HG03045 (cell line): ENCODE measurements around the gene E2F7.
"Not testable (repeated sequence)": the region's sequence is repeated elsewhere in the genome, so short reads cannot be mapped to it uniquely, and the experiment has no call there.

Source experiments
- ATAC-seq: cut with Tn5 transposase; IDR thresholded peaks from one replicate; pipeline ENCODE4 v1.9.1; 2021; ENCODE audit warnings: mild to moderate bottlenecking, moderate library complexity; ENCODE audit not compliant: unreplicated experiment

Gene E2F7, protein sequence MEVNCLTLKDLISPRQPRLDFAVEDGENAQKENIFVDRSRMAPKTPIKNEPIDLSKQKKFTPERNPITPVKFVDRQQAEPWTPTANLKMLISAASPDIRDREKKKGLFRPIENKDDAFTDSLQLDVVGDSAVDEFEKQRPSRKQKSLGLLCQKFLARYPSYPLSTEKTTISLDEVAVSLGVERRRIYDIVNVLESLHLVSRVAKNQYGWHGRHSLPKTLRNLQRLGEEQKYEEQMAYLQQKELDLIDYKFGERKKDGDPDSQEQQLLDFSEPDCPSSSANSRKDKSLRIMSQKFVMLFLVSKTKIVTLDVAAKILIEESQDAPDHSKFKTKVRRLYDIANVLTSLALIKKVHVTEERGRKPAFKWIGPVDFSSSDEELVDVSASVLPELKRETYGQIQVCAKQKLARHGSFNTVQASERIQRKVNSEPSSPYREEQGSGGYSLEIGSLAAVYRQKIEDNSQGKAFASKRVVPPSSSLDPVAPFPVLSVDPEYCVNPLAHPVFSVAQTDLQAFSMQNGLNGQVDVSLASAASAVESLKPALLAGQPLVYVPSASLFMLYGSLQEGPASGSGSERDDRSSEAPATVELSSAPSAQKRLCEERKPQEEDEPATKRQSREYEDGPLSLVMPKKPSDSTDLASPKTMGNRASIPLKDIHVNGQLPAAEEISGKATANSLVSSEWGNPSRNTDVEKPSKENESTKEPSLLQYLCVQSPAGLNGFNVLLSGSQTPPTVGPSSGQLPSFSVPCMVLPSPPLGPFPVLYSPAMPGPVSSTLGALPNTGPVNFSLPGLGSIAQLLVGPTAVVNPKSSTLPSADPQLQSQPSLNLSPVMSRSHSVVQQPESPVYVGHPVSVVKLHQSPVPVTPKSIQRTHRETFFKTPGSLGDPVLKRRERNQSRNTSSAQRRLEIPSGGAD

DNA sequence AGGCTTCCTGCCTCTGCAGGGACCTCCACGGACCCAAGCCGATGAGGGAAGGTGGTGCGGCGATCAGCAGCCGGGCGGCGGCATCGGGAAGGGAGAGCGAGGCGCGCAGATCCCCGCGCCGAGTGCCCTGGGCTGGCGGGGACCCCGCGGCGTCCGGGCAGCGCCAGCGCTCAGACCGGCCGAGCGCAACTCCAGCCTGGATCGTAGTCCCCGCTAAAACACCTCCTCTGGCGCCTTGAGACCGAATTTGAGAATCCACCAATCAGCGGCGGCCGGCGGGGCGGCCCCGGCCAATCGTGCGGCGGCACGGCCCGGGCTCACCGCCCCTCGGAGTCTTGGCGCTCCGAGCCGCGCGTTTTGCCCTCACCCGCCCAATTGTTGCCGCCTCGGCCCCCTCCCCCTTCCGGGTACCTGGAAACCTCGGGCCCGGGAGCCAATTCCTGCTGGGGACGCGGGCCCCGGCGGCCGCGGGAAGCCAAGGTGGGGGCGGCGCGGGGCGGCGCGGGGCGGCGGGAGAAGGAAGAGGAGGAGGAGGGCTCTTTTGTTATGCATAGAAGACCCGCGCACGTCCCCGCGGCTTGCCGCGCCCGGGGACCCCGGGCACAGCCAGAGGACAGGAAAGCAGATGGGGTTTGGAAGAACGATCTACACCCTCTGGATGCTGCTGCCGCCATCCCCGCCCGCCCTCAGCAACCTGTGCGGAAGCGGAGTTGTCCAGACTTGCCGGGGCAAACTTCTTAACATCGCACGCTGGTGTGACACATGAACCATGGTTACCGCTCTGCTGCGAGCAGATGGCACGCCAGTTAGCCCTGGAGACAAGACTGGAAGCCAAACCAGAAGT lies at the start of gene E2F7:
Gene E2F7 (minus strand): TSS at position 209 of the 844 bp plus-strand sequence. CDS start 934 bp downstream, outside the sequence.
- ATAC-seq = peak; percentile 77

DNA sequence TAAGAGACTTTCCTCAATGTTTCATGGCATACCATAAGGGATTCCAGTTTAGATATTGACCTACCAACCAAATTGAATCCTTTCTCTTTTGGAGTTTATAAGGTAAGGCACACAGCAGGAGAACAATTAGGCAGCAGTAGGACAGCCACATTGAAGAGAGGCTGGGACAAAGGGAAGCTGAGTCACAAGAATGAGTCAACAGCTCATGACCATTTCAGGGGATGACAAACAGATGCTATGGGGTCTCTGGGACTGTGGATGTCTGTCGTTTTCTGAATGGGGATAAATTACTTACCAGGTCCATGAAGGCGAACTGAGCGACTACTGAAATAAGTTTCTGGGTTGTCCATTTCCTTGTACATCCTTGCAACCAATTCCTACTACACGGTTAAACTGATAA lies 48.6 kb upstream of the E2F7 start:
- ATAC-seq = no peak

DNA sequence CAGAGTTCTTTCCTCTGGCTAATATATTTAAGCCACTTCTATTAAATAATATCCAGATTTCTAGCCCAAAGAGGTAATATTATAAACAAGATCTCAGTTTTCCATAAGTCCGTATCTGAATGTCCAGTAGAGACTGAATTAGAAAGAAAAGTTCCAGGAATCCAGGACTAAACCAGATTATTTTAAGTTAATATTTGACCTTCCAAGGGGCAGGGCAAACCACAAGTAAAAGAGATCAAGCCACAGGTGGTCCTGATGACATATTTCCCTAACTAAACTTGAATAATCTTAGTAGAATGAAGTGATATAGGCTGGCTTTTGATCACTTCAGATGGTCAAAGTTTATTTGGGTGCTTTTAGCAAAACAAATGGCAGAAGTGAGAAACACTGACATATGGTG lies 43.3 kb upstream of the E2F7 start:
- ATAC-seq = no peak

DNA sequence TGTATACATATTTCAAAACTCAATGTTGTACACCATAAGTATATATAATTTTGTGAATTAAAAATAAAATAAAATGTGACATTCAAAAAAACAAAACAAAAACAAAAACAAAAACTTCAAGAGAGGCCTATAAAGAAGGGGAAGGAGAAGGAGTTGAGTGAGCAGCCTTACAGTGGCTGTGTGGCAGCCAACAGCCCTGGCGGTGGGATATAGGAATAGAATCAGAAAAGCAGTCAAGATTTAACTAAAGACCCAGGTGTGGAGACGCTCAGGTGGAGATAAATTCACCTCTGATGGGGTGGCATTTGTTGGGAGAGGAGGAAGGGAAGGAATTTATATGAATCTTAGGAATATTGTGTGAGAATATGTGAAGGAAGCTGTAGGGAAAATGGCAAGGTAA lies 41.8 kb upstream of the E2F7 start:
- ATAC-seq = no peak

DNA sequence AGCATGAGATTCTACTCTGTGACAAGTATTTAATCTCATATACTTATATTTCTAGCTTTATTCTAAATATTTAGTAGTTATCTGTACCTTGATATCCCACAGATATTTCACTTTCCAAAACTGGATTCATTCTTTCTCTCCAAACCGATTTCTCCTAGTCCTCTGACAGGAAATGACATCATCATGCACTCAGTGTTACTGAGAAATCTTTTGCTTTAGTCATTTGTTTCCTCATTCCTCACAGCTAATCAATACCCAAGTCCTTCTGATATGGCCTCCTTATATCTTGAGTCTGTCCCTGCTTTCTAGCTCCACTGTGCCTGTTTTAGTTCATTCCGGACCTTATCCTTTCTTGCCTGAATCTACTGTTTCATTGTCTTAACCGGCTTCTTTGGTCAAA lies 39.4 kb upstream of the E2F7 start:
- no peak for ATAC-seq

DNA sequence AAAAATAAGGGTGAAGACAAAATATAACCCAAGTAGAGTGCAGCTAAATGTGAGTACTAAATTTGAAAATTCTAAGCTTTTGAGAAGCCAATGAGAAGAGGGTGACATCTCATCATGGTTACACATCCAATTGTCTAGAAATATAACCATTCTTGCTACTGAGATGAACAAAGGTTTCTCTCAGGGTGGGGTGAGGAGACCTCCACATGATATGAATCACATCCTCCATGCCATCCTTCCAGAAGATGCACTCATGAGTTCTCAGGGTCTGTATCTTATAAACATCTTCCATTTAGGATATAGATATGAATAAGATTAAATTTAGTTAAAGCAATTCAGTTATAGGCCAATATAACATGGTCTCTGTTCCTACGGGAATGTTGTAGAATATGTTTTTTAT lies 38.9 kb upstream of the E2F7 start:
- ATAC-seq = no peak

DNA sequence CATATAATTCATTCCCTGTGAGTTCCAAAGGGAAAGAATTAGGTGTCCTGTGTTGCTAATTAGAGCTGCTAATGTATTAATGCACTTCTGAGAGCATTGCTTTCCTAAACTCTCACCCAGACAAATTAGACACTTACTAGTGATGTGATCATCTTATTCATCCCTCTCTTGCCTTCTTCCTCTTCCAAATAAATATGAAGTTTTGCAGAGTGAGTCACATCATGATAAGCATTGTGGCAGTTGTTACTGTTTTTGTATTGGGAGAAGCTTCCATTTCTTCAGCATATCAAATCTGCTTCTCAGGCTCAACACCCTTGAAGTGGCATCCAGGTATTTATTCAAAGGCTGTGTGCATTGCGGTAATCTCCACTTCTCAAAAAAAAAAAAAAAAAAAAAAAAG lies 37.3 kb upstream of the E2F7 start:
- no peak for ATAC-seq

DNA sequence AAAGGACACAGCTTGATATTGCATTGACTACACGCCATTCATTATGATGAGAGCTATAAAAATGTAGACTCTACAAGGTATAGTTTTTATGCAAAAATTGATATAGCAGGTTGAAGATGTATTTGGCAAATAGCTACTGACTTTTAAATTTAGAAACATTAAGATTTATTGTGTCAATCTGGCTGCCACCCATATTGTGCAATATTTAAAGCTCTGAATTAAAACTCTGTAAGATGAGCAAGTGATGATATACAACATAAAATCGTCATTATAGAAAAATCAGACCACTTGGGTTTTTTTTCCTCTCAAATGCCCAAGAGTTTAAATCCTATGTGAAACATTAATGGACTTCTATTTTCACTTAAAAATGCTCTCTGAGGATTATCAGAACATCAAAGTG lies 36.8 kb upstream of the E2F7 start:
- ATAC-seq = no peak

DNA sequence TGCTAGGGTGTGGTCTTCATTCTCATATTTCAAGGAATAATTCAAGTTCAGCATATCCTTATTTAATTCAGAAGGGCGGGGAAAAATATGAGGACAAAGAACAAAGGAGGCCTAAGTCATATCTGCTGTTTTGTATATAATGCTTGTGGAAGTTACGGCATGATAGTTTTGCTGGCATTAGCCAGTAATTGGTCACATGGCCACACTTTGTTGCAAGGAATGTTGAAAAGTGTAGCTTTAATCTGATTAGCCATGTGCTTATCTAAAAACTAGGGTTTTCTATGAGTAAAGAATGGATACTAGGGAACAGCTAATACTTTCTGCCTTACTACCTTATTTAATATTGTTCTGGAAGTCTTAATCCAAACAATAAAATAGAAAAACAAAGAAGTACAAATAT lies 34.4 kb upstream of the E2F7 start:
- no peak for ATAC-seq

DNA sequence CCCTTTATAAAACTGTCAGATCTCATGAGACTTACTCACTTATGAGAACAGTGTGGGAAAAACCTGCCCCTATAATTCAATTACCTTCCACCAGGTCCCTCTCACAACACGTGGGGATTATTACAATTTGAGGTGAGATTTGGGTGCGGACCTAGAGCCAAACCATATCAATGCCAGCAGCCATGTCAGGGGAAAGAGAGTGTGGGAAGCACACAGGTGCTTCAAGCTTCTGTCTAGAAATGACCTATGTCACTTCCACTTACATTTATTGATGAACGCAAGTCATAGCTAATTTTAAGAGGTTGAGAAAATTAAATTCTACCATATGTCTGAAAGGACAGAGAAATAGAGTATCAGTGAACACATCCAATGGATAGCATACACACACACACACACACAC lies 32.5 kb upstream of the E2F7 start:
- ATAC-seq = no peak

DNA sequence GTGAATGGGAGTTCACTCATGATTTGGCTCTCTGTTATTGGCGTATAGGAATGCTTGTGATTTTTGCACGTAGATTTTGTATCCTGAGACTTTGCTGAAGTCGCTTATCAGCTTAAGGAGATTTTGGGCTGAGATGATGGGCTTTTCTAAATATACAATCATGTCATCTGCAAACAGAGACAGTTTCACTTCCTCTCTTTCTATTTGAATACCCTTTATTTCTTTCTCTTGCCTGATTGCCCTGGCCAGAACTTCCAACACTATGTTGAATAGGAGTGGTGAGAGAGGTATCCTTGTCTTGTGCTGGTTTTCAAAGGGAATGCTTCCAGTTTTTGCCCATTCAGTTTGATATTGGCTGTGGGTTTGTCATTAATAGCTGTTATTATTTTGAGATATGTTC lies 26.9 kb upstream of the E2F7 start:
- ATAC-seq = not testable (repeated sequence)

DNA sequence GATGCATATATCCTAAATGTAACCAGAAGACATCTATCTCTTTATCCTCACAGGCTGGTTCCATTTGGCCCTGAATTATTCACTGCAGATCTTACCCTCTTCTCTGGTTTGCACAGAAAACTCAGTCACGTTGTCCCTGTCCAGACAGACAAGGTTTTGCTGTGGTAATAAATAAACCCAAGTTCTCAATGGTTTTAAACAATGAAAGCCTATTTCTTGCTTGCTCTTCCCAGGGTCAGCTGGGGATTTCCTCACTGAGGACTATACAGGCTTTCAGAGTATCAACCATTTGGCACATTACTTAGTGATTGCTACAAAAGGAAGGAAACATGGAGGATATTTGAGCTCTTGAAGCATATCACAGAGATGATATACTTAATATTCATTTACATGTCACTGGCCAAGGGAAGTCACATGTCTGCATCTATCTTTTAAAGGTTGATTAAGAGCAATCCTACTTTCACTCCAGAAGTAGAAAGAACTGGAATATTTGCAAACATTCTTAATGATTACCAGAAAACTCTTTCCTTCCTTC lies 24.4 kb upstream of the E2F7 start:
- no peak for ATAC-seq

DNA sequence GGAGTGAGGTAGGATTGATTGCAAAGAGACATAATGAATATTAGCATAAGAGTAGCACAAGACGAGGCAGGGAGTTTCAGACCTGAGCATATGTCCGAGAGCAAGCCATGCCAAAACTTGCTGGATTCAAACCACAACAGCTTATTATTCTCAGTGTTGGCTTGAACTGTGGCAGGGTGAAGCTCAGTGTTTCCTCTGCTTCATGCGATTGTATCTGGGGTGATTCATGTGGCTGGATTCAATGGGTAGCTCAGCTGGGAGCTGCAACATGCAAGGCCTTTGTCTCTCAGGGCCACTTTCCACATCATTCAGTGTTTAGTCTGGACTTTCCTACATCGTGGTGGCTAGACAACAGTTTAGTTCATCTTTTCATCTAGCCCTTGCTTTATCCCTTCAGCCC lies 22.1 kb upstream of the E2F7 start:
- no peak for ATAC-seq

DNA sequence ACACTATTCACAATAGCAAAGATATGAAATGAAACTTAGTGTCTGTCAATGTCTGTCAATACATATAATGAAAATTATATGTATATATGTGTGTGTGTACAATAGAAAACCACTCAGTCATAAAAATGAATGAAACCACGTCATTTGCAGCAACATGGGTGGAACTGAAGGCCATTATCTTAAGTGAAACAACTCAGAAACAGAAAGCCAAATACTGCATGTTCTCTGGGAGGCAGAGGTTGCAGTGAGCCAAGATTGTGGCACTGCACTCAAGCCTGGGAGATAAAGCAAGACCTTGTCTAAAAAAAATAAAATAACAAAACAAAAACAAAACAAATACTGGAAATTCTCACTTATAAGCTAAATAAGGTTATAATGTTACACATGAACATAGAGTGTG lies 16.7 kb upstream of the E2F7 start:
- no peak for ATAC-seq

DNA sequence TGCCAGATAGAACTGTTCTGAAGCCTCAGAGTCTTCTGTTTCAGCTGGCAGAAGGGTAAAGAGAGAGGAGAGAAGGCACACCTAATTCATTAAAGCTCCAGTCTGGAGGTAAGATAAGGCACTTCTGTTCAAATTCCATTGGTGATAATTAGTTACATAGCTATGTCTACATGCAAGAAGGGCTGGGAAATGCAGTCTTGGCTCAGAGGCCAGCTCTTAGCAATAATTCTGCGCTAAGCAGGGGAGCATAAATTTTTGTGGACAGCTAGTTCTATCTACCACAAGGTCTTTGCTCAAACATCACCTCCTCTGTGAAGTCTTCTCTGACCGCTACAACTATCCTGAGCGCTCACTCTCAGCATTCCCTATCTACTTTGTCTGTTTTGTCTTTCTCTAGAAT lies 14.3 kb upstream of the E2F7 start:
- no peak for ATAC-seq

DNA sequence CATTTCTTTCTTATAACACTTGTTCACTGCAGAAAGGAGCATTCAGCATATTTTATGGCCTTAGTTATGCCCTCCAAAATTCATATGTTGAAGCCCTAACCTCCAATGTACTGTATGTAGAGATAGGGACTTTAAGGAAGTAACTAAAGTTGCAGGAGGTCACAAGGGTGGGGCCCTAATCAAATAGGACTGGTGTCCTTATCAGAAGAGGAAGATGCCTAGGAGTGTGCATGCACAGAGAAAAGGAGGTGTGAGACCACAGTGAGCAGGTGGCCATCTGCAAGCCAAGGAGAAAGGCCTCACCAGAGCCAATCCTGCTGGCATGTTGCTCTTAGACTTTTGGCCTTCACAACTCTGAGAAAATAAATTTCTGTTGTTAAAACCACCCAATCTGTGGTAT lies 12.9 kb upstream of the E2F7 start:
- no peak for ATAC-seq

DNA sequence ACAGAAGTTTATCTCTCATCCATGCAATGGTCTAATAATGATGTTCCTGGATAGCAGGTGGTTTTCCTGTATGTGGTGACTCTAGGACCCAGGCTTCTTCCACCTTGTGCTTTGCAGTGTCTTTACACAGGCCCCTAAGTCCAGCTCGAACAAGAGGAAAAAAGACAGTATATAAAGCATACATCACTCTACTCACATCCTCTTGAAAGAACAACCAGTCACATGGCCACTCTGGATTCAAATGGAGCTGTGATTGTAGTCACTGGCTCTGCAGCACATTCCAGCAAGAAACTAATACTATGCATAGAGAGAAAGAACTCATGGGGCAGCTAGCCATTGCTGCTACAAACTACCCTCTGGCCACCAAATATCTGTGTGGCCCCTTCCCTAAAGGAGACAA lies 11.5 kb upstream of the E2F7 start:
- no peak for ATAC-seq

DNA sequence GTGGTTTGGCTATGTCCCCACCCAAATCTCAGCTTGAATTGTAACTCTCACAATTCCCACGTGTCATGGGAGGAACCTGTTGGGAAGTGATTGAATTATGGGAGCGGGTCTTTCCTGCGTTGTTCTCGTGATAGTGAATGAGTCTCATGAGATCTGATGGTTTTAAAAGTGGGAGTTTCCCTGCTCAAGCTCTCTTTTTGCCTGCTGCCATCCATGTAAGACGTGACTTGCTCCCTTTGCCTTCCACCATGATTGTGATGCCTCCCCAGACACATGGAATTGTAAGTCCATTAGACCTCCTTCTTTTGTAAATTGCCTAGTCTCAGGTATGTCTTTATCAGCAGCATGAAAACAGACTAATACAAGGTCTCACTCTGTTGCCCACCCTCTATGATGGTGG lies 8.5 kb upstream of the E2F7 start:
- ATAC-seq = not testable (repeated sequence)

DNA sequence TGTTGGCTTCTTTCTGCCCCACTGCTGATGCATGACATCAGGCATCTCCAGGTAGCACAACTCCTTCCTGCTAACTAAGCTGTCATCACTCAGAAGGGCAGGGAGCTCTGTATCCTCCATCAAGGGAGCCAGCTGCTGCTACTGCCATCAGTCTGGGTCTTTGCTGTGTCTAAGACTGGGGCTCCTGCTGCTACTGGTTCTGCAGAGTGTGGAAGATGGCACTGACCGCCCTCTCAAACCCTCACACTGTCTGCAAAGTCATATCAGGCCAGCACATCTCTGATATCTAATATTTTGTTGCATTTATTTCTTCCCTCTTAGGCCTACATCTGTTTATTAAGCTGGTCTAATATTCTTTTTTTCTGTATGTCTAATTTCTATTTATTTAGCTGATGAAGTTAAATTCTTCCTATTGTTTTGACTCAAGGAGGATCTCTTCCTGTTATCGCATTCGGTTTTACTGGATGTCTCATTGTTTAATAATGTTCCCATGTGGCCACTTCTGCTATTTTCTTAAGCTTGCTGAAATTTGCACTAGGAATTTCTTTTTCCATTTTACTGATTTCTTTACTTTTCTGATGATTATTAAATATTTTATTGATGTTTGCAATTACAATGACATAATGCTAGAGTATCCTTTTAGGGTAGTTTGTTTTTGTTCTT lies 7.6 kb upstream of the E2F7 start:
- ATAC-seq = no peak

DNA sequence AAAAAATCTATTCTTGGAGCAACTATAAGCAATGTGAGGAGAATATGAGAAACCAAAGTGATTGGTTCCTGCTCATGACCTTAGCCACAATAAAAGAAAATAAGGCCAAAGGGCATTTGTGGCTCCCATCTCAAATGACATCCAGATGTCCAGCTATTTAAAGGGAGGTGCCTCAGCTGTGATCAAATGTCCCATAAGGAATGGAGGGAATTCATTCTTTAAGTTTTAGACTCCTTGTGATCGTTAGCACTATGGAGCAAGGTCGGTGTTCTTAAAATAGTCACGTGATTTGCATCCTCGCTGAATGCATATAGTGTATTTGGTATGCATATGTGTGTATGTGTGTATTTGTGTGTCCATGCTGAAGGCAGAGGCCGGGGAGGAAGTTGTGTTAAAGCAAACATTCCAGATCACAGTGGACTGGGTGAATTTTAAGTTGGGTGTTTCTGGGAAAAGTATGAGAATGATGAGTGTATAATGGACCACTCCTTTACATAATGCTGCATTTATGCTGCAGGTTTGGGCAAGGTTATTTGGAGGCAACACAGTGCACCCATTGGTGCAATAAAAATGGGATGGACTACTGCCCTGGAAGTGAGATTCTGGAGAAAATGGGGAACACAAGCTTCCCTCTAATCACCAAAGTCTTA lies 5.6 kb upstream of the E2F7 start:
- ATAC-seq = peak; percentile 2
